PC-3 (cell line): ENCODE results near the gene AJAP1.

ENCODE experiments used
- CTCF ChIP-seq: fragments of 300-600 bp; sonication (generic); conservative IDR thresholded peaks from 2 replicates; pipeline ENCODE4 v1.5.1; 2017; ENCODE audit warnings: antibody characterized with exemption, low read depth, mild to moderate bottlenecking, low read length
- EZH2 ChIP-seq: fragments of 300-600 bp; sonication (generic); IDR thresholded peaks from one replicate; pipeline ENCODE4 v1.6.1; 2017; ENCODE audit warnings: antibody characterized with exemption, mild to moderate bottlenecking, low read length; ENCODE audit not compliant: unreplicated experiment
- EZH2phosphoT487 ChIP-seq: fragments of 300-600 bp; sonication (generic); IDR thresholded peaks from 2 replicates; pipeline ENCODE4 v1.6.1; 2018; ENCODE audit warnings: mild to moderate bottlenecking, antibody characterized with exemption, low read length, borderline replicate concordance

- no peak for TF ChIP-seq CTCF
- no peak for TF ChIP-seq EZH2phosphoT487
- no peak for TF ChIP-seq EZH2
Observed at GRCh38 chr1:4772294-4773010, 118.0 kb downstream of the AJAP1 start.
